GM20000 (cell line): ENCODE measurements around the gene DIRAS1.

Experiments
- DNase-seq: peaks from one replicate; pipeline ENCODE4 v3.0.0; 2012; ENCODE audit warnings: low spot score
- CTCF ChIP-seq: IDR thresholded peaks from 2 replicates; pipeline ENCODE4 v1.5.1; 2012; ENCODE audit warnings: mild to moderate bottlenecking, control low read depth; ENCODE audit errors: extremely low read depth, missing control alignments

DIRAS1 gene

GRCh38 chr19:2754659-2755447, 33.7 kb upstream of the DIRAS1 start:
- no peak for TF ChIP-seq CTCF
- DNase-seq: no peak

GRCh38 chr19:2751438-2751830, 30.3 kb upstream of the DIRAS1 start:
- DNase-seq: no peak
- TF ChIP-seq CTCF: no peak

GRCh38 chr19:2750808-2751437, 29.8 kb upstream of the DIRAS1 start:
- TF ChIP-seq CTCF: no peak
- no peak for DNase-seq

- no peak for TF ChIP-seq CTCF
- no peak for DNase-seq
Measured at GRCh38 chr19:2747349-2747748, 26.2 kb upstream of the DIRAS1 start.

GRCh38 chr19:2744113-2744512, 22.9 kb upstream of the DIRAS1 start:
- TF ChIP-seq CTCF: no peak
- DNase-seq: no peak

GRCh38 chr19:2743099-2743498, 21.9 kb upstream of the DIRAS1 start:
- TF ChIP-seq CTCF: no peak
- no peak for DNase-seq

GRCh38 chr19:2740314-2740656, 19.1 kb upstream of the DIRAS1 start:
- no peak for DNase-seq
- no peak for TF ChIP-seq CTCF
